ENCODE measurements around the gene DENND4A.

GRCh38 chr15:65655026-65655425 lies 137.1 kb downstream of the DENND4A start:
- TF ChIP-seq POLR2AphosphoS5 (IDR thresholded peaks at IDR 0.05; ENCODE audit: low read depth, low read length), result no peak
- TF ChIP-seq CTCF (IDR thresholded peaks at IDR 0.05), result no peak
- TF ChIP-seq EP300 (IDR thresholded peaks at IDR 0.05; ENCODE audit: borderline replicate concordance in 1 of 2, low read depth in 1 of 2, low read length in 1 of 2), result no peak
- no peak for TF ChIP-seq MAX (IDR thresholded peaks at IDR 0.05; ENCODE audit: low read depth)
- no peak for TF ChIP-seq RXRA (IDR thresholded peaks at IDR 0.05; ENCODE audit: borderline replicate concordance, low read depth)
